Left lobe of liver (tissue), 2 donors: ENCODE measurements around the gene MGLL. TPM values are rescaled to one million over a fixed set of nuclear protein-coding genes. Genes with fewer than 3 reads are reported as not detected.

Experiments
- ATAC-seq: fragments of 200-7000 bp; cut with Tn5 transposase; one replicate; pipeline ENCODE4 v1.9.1; 2020; ENCODE audit warnings: mild to moderate bottlenecking, moderate library complexity
- DNase-seq: peaks from one replicate; pipeline ENCODE4 v3.0.0-alpha.2; 2020; ENCODE audit warnings: low spot score
- total RNA-seq: library from RNA; stranded (reverse); gene quantifications from one replicate; pipeline ENCODE4 v1.2.1, GENCODE V29; 2021
- donor health status: DM: no; HTN: no; CAD: no; lungs with moderate emphysema.
- donor health status: DM: no; HTN: yes; CAD: no.

Gene MGLL
- total RNA-seq, 1 donor from 2014 or later, result 139 TPM

DNA sequence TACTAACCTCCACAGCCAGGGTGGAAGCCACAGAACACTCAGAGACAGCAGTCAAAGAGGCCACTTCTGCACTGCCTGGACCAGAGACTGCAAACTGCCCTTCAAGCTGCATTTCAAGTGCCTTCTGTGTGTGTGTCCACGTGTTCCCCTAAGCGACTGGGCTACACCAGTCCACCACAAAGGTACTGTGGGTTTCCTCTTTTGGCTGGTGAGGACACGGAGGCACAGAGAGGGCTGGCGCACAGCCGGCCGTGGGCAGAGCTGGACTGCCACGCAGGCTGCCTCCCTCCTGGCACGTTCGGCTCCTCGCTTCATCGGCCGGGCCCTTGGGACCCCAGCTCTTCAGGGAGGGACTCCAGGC is 60.9 kb downstream of the MGLL start:
- DNase-seq (no peak), ATAC-seq (peak; percentile 7)

DNA sequence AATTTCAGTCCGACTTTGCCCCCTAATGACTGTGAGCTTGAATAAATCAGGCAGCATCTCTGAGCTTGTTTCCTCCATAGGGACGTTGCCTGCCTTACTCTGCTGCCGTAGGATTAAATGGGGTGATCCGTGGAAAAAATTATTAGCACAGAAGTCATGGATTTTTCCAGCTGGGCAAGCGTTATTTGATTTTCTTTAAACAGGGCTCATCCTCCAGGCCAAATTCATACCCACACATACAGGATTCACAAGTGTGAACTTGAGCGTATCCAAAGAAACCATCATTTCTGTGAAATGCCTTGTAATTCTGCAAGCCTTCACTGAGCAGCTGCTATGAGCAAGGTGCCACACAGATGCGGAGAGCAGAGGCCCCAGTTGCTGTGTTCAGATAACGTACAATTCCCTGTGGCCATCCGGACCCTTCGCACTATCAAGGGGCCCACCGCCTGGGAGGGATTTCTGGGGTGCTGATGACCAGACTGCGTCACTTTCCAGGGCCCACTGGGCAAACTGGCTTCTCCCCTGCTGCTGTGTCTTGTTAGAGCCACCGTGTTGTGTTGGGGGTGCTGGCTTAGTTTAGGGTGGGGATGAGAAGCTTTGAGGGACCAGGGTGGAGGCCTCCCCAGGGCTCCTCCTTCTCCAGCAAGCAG is 61.4 kb downstream of the MGLL start:
- no peak for DNase-seq
- peak; percentile 10 for ATAC-seq

DNA sequence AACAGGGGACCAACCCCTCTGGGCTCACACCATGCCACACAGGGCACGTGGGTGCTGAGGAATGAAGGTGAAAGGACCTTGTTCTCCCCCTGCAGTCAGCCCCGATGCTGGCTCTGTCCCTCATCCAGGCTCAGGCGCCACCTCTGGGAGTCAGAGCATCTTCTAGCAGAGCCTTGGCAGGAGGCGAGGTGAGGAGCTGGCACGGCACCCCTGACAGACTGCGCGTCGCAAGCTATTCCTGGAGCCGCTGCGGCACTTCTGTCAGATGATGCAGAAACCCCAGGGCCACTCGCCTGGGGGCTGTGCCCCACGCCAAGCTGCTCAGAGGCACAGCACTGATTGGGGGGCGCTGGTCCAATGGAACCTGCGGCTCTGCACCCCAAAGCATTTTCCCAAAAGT is 62.0 kb downstream of the MGLL start:
- peak; percentile 7 for ATAC-seq
- DNase-seq, result no peak

DNA sequence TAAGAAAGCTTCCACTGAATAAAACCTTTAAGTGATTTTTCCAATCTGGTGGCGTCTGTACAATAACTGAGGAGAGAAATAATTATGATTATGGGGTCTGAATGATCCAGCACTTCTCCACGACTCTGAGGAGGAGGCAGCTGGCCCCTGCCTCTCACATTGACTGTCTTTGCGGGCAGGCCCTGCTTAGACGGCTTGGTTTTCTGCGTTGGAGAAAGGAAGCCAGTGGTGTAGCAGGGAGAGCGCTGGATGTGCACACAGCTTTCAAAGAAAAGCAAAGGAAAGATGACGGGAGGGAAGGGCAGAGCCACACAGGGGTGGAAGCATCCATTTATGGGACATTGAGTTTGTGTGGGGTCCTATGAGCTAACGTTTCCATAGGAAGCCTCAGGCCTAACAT is 62.5 kb downstream of the MGLL start:
- ATAC-seq, result no peak
- DNase-seq, result no peak

DNA sequence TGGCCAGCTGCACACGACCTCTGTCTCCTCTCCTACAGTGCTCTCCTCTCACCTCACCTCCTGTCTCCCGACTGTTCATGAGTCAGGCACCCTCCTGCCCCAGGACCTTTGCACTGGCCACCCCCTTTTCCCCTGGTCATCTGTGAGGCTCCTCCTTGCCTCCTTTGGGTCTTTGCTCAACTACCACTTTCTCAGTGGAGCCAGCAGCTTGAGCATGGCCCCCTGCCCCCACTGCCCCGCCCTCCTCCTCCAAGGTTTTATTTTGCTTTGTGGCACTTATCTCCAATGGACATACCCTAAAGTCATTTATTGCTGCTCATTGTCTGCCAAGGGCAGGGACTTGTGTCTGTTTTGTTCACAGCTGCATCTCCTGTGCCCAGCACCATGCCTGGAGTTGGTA is 64.3 kb downstream of the MGLL start:
- ATAC-seq (no peak), DNase-seq (no peak)

DNA sequence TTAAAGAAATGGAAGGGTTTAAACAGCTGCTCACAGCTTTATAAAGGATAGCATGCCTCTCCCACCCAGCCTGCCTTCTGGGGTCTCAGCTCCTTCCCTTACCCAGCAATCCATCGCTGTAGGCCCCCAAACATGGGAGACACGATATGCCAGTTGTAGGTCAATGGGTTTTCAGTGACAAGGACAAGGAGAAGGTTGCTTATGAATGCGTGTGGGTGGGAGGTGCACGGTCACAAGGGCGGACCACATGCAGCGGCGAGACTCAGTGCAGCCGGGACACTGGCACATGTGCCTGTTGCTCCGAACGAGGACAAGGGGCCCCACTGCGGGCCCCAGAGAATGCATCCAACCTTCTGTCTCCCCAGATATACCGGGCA is 67.0 kb downstream of the MGLL start:
- DNase-seq, result no peak
- ATAC-seq, result no peak

DNA sequence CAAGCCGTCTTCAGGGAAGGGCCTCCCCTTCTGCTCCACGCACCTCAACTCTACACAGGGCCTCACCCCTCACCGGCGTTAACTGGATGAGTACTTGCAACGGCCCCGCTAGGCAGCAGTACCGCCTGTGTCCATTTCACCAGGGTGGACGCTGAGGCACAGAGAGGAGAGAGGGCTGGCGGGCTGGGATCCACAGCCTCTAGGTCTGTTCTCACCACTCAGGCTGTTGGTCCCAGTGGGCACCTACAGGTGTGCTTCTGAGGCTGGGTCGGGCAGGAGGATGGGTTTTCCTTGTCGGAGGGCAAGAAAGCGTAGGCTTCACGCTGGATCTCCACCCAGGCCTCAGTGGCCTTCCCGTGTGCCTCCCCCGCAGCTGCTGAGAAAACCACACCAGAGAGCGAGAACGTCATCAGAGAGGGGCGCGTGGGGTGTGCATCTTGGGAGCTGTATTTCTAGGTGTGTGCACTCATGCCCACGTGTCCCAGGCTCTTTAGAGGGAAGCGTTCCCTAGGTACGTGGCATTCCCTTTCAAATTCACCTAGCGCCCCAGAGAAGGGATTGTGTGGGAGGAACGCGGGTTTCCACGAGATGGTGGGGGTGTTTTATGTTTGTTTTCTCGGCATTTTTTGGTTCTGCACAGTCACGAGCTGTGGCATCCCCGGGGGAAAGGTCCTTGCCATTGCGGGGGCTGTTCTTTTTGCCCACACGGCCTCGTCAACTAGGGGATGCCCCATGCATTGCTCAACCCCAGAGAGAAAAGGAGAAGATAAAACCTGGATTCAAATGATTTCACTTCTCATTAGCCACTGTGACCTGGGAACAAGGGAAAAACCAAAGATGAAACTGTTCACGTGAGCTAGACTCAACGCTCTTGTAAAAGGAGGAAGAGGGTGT is 67.7 kb downstream of the MGLL start:
- ATAC-seq, result no peak
- no peak for DNase-seq

DNA sequence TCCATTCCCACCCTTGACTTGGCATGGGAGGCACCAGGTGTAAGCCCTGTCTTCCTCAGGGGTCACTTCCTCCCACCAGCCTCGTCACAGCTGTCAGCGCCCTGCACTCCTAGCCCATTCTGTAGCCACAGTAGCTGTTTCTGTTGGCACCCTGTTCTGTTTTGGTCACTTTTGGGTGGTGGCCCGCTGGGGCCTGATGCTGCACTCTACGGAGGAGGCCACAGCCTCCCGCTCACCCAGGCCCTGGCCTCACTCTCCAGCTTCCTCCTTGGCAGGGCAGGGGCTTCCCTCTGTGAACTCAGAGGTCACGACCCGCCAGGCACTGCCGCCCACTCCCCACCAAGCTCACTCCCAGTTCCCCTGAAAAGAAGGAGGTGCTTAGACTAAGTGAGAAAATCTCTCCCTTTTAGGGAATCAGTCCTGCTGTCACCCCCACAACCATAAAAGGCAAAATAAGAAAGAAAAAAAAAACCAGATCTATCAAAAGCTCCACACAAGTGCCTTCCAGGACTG is 68.4 kb downstream of the MGLL start:
- peak; percentile 36 for ATAC-seq
- DNase-seq, result no peak

DNA sequence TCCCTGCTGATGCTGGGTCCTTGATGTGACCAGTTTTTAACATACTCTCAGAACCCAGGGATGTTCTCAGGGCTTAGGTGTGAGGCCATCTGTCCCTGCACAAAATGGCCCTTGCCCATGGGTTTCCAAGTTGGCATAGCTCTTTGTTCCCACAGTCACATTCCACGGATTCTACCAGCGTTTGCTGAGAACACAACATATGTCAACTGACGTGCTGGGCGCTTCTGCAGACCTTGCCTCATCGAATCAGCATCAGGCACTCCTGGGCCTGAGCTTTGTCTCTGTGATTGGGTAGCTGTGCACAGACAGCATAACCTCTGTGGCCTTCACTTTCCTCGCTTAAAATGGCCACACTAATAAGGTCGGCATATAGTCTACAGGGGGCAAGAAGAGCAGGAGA is 69.0 kb downstream of the MGLL start:
- DNase-seq (no peak), ATAC-seq (no peak)

DNA sequence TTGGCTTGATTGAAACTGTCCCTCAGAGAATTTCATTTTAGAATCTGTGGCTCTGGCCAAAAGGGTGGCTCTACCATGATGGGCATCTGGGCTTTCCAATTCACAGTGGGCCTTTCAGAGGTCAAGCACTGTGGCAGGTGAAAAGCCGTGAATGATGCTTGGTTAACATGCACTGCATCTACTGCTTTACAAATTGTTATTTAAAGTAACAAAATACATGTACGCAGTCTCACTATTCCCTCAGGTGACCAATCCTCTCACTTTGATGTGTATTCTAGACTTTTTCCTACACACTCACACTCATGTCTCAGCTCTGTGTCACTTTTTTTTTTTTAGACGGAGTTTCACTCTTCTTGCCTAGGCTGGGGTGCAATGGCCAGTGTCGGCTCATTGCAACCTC is 70.5 kb downstream of the MGLL start:
- no peak for ATAC-seq
- no peak for DNase-seq

DNA sequence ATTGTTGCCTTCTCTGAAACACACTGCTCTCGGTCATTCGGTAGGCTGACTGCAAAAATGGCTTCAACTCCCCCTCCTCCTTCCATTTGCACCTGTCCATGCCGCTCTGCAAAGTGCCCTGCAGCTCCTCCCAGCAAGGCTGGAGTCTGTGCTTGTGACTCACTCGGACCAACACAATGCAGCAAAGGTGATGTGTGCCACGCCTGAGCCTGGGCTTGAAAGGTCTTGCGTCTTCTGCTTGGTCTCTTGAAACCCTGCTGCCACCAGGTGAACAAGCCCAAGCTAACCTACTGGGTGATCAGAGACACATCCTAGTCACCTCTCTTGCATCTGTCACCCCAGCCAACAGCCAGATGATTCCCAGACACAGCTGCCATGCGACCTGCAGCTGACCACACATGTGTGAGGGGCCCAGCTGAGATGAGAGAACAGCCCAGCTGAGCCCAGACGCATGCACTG is 71.1 kb downstream of the MGLL start:
- DNase-seq (no peak), ATAC-seq (no peak)

DNA sequence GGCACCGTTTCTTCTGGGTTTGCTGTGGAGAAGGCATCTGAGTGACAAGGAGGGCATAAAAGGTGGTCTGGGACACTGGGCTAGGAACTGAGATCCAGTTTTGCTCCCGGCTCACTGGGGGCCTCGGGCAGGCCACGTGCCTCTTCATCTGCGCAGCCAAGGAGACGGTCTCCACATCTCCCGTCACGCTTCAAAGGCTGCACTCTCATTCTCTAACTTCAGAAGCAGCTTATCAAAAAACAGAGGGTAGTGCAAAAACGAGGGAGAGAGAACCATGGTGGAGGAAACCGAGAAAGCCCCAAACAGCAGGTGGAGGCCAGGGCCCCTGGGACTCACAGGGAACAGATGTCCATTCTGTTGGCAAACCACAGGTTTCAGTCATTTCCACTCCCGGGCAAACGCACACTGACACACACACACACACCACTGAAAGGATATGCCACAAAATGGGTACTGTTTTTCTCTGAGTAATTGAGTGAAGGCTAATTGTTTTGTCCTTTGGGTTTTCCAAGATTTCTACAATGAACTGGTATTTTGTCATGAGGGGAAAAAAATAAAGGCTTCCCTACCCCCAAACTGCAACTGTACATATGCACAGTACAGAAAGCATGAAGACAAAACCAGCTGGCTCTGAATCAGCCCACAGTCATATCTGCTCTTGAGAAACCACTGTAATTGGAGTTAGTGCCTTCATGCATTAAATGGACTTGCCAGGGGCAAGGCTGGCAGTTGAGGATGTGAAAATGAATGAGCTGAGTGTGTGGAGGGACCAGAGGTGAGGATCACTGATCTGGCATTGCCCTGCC is 71.9 kb downstream of the MGLL start:
- no peak for DNase-seq
- no peak for ATAC-seq

DNA sequence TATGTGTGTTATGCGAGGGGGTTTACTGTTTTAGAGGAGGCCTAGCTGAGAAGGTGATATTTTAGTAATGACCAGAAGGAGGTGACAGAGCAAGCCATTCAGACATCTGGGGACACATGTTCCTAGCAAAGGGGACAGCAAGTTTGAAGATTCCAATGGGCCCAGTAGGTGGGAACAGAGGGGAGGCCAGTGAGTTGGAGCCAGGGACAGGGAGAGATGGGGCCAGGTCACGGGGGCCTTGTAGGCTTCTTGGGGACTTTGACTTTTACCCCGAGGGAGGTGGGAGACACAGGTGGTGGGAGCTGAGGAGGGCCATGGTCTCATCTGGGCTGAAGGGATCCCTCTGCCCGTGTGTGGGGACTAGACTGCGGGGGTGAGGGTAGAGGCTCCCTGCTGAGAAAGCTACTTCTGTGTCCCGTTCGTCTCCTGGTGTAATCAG is 72.5 kb downstream of the MGLL start:
- DNase-seq (no peak), ATAC-seq (peak; percentile 10)

DNA sequence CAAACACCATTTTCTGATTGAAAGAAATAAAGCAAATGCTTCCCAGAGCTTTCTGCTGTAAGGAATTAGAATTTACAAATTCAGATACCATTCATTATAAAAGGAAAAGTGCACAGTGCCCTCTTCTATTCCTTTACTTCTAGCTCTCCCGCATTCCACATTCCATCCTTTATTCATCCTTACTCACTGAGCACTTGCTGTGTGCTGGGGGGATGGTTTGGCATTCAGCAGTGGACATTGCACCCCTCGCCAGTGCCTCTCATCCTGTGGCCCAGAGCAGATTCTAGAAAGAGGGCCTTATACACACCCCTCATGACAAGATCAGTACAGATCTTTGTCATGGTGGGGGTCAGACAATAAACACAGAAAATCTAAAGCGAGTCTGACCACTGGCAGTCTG is 73.0 kb downstream of the MGLL start:
- no peak for DNase-seq
- ATAC-seq, result no peak

DNA sequence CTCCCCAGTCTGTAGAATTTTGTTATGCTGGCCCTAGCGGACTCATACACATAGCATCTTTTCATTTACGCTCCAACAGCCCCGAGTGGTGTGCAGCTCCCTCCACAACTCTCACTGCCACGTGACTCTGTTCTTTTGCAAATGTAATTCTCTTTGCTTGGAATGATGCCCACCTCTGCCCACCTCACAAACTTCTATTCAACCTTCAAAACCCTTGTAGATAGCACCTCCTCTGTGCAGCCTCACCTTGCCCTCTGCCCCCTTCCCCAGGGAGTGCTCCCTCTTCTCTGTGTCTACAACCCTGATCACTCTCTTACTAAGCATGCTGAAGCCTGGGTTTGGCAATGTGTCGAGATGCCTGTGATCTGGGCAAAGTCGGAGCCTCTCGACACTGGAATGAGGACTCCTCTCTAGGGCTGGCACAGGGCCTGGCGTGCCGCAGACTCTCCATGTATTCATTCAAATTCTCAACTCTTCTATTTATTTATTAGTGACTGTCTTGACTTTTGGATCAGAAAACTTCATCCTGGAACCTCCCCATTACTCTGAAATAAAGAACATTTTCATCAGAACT is 73.5 kb downstream of the MGLL start:
- no peak for DNase-seq
- peak; percentile 84 for ATAC-seq

DNA sequence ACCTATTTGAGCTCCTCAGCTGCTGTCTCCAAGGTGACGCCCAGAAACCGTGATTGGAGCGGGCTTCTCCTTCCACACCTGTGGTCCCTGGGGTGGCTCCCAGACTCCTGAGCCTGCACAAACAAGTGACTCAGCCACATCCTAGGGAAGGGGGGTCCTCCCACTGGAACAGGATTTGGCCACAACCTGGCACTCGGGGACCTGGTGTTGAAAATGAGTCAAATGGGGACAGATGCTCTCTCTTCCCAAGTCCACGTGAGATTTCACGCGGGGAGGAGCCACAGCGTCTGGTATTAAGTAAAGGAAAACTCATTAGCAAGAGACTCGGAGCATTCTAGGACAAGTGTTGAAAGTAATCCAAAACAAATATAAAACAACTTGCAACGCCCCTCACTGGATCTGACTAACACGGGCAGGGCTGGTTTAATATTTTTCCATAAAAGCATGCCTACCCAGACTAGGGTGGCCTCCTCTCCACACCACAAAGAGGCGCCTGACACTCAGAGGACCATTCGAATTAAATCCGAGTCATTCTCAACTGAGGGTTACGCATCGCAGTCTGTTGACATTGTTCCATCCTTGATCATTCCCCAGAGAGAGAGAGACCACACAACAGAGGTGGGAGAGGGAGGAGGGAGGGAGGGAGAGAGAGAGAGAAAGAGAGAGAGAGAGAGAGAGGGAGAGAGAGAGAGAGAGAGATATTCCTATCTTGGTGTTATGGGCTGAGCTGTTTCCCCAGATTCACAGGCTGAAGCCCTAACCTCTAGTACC is 74.4 kb downstream of the MGLL start:
- ATAC-seq, result no peak
- no peak for DNase-seq

DNA sequence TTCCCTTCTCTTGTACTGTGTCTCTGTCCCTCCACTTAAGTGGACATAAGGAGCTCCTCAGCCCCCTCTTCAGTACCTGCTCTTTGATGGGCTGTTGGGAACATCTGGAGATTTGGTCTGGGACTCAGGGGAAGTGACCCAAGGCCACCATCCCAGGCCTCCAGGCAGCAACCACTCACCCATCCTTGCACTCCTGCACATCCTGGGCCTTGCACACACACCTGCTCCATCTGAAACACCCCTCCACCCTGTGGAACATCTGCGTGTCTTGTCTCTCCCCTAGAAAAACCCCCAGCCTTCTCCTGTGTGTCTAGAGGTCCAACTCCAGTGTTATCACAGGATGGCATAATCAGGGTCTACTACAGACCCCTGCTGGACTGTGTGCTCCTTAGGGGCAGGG is 75.2 kb downstream of the MGLL start:
- ATAC-seq (no peak), DNase-seq (no peak)

DNA sequence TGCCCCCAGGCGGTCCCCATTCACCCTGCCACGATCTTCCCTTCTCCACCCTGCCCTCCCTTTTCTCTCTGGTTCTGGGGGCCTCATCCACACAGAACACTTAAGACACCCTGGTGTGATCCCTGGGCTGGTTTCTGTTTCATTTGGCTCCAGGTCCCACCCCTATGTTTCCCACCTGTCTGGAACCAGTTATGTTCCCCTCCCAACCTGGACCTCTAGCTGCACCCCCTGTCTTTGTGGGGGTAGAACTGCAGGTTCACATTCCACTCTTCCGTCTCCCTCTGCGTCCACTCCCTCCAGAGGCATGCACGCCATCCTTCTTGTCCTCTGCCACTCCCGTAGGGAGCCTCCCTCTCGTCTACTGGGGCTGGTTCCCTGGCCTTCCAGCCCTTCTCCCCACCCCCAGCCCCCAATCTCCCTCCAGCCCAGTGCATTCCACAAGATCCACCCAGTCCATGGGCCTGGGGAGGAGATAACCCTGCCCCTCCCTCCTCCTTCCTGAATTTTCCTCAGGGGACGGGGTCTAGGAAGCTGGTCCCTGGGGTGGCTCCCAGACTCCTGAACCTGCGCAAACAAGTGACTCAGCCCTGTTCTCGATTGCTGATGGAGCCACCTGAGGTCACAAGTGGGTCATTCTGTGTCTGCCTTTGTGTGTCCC is 75.8 kb downstream of the MGLL start:
- ATAC-seq (no peak), DNase-seq (no peak)

DNA sequence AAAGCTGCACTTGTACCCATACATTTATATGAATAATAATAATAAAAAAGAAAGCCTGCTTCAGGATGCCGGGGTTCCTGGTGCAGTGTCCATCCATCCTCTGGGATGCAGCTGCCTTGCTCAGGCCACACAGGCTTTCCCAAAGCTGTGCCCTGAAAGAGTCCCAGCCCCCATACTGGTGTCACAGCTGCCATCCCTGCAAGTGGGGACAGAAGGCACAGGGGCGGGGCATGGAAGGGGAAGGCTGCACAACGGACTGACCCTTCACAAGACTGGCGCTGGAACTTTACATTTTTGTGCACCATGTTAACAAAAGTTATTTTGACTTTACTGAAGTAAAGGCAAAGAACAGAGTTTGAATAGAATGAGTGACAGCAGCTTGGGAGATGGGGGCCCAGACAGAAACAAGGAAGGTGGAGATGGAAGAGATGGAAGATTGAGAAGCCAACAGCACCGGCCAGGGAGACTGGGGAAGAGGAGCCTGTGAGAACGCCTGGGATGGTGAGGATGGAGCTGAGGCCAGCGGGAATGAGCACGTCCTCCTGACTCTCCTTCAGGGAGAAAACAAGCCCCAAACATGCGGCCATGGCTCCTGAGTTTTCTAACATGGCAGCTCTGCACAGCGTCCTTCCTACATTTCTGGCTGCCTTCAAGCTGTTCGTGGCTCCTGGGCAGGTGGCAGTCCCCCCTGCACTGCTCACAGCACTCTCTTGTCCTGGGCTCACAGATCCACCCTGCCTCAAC is 76.5 kb downstream of the MGLL start:
- no peak for ATAC-seq
- no peak for DNase-seq
